Measurements from ENCODE around the gene AGBL4.

- no peak for TF ChIP-seq EZH2 (IDR thresholded peaks at IDR 0.05)
- TF ChIP-seq POLR2AphosphoS5 (IDR thresholded peaks at IDR 0.05; ENCODE audit: borderline replicate concordance, low read depth, low read length), result no peak
Measured at GRCh38 chr1:48999321-48999720, 1024.4 kb downstream of the AGBL4 start.

Measured in SK-N-MC (cell line).